AG04450 (cell line): Measurements from ENCODE around the gene ACSL1. TPM values are rescaled to one million over a fixed set of nuclear protein-coding genes. Genes with fewer than 3 reads are reported as not detected.

Experiments used
- CTCF ChIA-PET: fragments of 300-600, 350-600 bp; formaldehyde crosslinking; extraction: SDS; loops from one replicate; lab custom pipeline; 2022; ENCODE audit warnings: antibody characterized with exemption, inconsistent platforms; lab: Charles Lee
- POLR2A ChIA-PET: fragments of 350-600 bp; formaldehyde crosslinking; extraction: SDS; loops from one replicate; lab custom pipeline; 2021; ENCODE audit warnings: antibody characterized with exemption, inconsistent platforms; lab: Yijun Ruan, JAX
- DNase-seq: peaks from one replicate; pipeline ENCODE4 v3.0.0-alpha.2; 2011; ENCODE audit warnings: low read depth, low spot score
- H3K27ac ChIP-seq: one replicate; pipeline ENCODE4 v1.5.1; 2012; ENCODE audit warnings: low read depth, low read length, control low read depth
- H3K27me3 ChIP-seq: one replicate; pipeline ENCODE4 v1.6.0; 2012; ENCODE audit warnings: low read length; ENCODE audit not compliant: control insufficient read depth, insufficient read depth
- H3K4me3 ChIP-seq: 2 replicates; pipeline ENCODE4 v1.5.1; 2011; ENCODE audit warnings: mild to moderate bottlenecking, low read depth, low read length, control low read depth
- H3K9me3 ChIP-seq: 2 replicates; pipeline ENCODE4 v1.5.1; 2012; ENCODE audit warnings: low read length; ENCODE audit not compliant: control insufficient read depth, insufficient read depth
- polyA plus RNA-seq: library from polyadenylated mRNA; depleted of rRNA; stranded (reverse); fragments of >200 nt; gene quantifications from 2 replicates; pipeline ENCODE4 v1.2.3, GENCODE V29; 2011
- TF ChIP-seq, protein P1 (sequence below): IDR thresholded peaks from 2 replicates; pipeline ENCODE4 v1.5.1; 2011; ENCODE audit warnings: low read depth, low read length, control low read depth, inconsistent platforms

ACSL1 gene
- polyA plus RNA-seq, 1 experiment = 23.9 TPM

DNA sequence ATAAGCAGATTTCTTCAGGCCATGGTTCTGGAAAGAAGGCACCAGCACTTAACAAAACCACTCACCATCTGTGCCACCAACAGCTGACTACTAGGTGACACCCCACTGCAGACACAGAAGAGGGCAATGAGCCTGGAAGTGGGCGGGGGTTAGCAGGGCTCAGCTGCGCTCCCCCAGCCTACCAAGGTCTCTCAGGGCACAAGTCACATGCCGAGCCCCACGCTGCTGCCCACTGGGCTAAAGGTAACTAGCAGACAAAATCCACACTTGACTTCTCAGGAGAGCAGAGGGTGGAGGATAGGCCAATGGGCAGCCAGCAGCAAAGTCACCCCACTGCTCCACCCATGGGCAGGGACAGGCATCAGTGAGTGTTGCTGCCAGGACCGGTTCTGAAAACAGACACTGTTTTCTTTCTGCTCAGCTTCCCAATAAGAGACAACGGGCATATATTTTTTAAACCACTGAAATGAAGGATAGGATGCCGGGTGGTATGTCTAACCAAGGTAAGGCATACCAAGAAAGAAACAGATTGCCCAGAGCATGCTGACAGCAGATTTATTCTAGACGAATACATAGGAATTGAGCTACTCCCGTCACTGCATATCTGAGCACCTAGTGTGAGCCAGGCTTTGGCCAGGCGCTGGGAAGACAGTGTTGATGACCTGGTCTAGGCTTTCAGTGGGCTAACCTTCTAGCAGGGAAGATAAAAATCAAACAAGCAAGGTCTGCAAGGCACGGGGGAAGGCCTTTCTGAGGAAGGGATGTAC, 20.1 kb downstream of the ACSL1 start:
- no peak overlapping the region for H3K4me3 ChIP-seq
- DNase-seq = no peak
- POLR2A ChIA-PET = no interaction called here
- TF ChIP-seq, protein P1, sequence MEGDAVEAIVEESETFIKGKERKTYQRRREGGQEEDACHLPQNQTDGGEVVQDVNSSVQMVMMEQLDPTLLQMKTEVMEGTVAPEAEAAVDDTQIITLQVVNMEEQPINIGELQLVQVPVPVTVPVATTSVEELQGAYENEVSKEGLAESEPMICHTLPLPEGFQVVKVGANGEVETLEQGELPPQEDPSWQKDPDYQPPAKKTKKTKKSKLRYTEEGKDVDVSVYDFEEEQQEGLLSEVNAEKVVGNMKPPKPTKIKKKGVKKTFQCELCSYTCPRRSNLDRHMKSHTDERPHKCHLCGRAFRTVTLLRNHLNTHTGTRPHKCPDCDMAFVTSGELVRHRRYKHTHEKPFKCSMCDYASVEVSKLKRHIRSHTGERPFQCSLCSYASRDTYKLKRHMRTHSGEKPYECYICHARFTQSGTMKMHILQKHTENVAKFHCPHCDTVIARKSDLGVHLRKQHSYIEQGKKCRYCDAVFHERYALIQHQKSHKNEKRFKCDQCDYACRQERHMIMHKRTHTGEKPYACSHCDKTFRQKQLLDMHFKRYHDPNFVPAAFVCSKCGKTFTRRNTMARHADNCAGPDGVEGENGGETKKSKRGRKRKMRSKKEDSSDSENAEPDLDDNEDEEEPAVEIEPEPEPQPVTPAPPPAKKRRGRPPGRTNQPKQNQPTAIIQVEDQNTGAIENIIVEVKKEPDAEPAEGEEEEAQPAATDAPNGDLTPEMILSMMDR = no peak
- no peaks in the 10 kb centered on the region for H3K27me3 ChIP-seq
- CTCF ChIA-PET = no interaction called here
- H3K9me3 ChIP-seq = no peaks in the 10 kb centered on the region; the same call in 1 of the 2 replicates
- H3K27ac ChIP-seq = no peak overlapping the region

DNA sequence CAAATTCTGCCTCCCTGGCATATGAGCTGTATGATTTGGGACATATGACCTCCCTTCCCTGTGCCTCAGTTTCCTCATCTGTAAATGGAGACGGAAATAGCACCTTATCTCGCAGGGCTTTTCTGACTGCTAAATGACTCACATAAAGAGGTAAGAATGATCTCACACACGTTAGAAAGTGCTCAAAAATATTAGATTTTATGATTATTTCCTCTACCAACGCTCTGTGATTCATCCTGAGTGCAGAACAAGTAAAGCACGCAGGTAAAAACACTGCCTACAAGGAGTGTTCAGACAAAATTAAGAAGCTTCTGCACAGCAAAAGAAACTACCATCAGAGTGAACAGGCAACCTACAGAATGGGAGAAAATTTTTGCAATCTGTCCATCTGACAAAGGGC, 21.1 kb downstream of the ACSL1 start:
- CTCF ChIA-PET = no interaction called here
- Histone ChIP-seq H3K27ac (no peak overlapping the region), H3K9me3 (no peaks in the 10 kb centered on the region; the same call in 1 of the 2 replicates), H3K27me3 (no peaks in the 10 kb centered on the region), H3K4me3 (no peak overlapping the region)
- DNase-seq = no peak
- POLR2A ChIA-PET = no interaction called here
- TF ChIP-seq, protein P1 = no peak

DNA sequence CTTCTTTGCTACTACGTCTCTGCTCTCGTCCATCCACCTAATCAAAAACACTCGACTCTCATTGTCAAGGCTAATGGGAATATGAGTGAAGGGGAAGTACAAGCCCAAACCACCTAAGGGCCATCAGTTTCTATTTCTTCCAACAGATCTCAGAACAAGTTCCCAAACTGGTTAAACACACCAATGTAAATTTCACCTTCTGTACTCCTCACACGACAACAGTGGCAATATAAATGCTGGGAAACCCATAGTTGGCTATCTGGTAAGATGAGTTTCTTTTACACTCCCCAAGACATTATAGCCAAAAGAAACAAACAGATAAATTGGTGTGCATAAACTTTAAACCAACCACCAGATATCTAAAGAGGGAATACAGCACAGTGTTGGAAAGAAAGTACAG, 21.9 kb downstream of the ACSL1 start:
- DNase-seq = no peak
- Histone ChIP-seq H3K4me3 (no peak overlapping the region), H3K9me3 (no peaks in the 10 kb centered on the region; the same call in 1 of the 2 replicates), H3K27ac (no peak overlapping the region), H3K27me3 (no peaks in the 10 kb centered on the region)
- TF ChIP-seq, protein P1 = no peak
- ChIA-PET POLR2A (no interaction called here), CTCF (no interaction called here)

DNA sequence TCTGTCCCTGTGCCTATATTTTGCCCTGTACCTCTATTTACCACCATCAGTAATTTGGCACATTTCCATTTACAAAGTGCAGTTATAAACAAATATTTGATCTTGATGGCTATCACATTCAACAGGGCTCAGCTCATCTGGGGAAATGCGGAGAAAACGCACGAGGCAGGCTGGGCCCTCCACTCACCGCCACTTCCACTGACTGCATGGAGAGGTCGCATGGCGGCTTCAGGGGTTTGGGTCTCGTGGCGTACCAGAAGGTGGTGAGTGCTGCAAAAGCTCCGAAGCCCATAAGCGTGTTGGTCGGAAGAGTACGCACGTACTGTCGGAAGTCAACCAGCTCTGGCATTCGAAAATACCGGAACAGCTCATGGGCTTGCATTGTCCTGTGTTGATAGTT, 22.6 kb downstream of the ACSL1 start:
- CTCF ChIA-PET = no interaction called here
- no peak overlapping the region for H3K27ac ChIP-seq

DNA sequence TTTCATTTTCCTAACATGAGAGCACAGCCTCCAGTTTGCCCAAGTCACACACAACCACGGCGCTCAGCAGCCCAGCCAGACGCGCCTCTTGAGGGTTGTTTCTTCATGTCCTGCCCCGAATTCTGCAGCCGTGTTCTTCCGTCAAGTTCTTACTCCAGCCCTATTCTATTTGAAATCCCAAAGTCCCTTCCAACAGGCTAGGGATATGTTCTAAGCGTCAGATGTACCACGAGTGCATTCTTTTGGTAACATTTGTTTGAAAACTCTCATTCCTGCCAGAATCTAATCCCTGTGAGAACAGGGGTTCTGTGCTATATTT, 23.1 kb downstream of the ACSL1 start:
- Histone ChIP-seq H3K27me3 (no peaks in the 10 kb centered on the region), H3K4me3 (no peak overlapping the region), H3K27ac (no peak overlapping the region), H3K9me3 (no peaks in the 10 kb centered on the region; the same call in 1 of the 2 replicates)
- no peak for DNase-seq
- ChIA-PET CTCF (no interaction called here), POLR2A (no interaction called here)
- TF ChIP-seq, protein P1 = no peak

More for the DNA sequence above, 22.6 kb downstream of the ACSL1 start:
- DNase-seq = no peak
- TF ChIP-seq, protein P1 = no peak
- Histone ChIP-seq H3K9me3 (no peaks in the 10 kb centered on the region; the same call in 1 of the 2 replicates), H3K27me3 (no peaks in the 10 kb centered on the region), H3K4me3 (no peak overlapping the region)
- POLR2A ChIA-PET = no interaction called here
